Fibroblast of skin of left quadriceps (primary cell): ENCODE data around the gene ST3GAL6.
"Not testable (repeated sequence)": the region's sequence is repeated elsewhere in the genome, so short reads cannot be mapped to it uniquely, and the experiment has no call there.

Experiments used
- DNase-seq, 2 experiments: peaks; one replicate each; pipeline ENCODE4 v3.0.0-alpha.2; 2013; ENCODE audit warnings: low read depth in 2 of 2

ST3GAL6 gene

GRCh38 chr3:98801043-98801747 lies 38.1 kb downstream of the ST3GAL6 start:
- DNase-seq: no peak

GRCh38 chr3:98805571-98805970 lies 42.4 kb downstream of the ST3GAL6 start:
- DNase-seq: no peak

GRCh38 chr3:98806521-98806920 lies 43.4 kb downstream of the ST3GAL6 start:
- no peak for DNase-seq

- DNase-seq: no peak
Measured at GRCh38 chr3:98807011-98807410, 43.9 kb downstream of the ST3GAL6 start.

- DNase-seq: no peak
Measured at GRCh38 chr3:98807561-98807960, 44.4 kb downstream of the ST3GAL6 start.

- DNase-seq: no peak
Measured at GRCh38 chr3:98808071-98808470, 44.9 kb downstream of the ST3GAL6 start.

GRCh38 chr3:98809557-98809956 lies 46.4 kb downstream of the ST3GAL6 start:
- DNase-seq: no peak

- DNase-seq: no peak
Measured at GRCh38 chr3:98811048-98811447, 47.9 kb downstream of the ST3GAL6 start.

- DNase-seq: peak in 1 of 2 experiments; percentile 20
Measured at GRCh38 chr3:98812851-98813374, 49.8 kb downstream of the ST3GAL6 start.

- peak; percentile 37 to 47 for DNase-seq
Measured at GRCh38 chr3:98814817-98815420, 51.8 kb downstream of the ST3GAL6 start.

- peak; percentile 40 to 43 for DNase-seq
Measured at GRCh38 chr3:98817547-98818041, 54.5 kb downstream of the ST3GAL6 start.

GRCh38 chr3:98821063-98821462 lies 57.9 kb downstream of the ST3GAL6 start:
- DNase-seq: peak in 1 of 2 experiments; percentile 14

- no peak for DNase-seq
Measured at GRCh38 chr3:98823791-98824190, 60.7 kb downstream of the ST3GAL6 start.

GRCh38 chr3:98824256-98824655 lies 61.1 kb downstream of the ST3GAL6 start:
- no peak for DNase-seq

- DNase-seq: no peak
Measured at GRCh38 chr3:98826126-98826525, 63.0 kb downstream of the ST3GAL6 start.

- DNase-seq: no peak
Measured at GRCh38 chr3:98827221-98827920, 64.2 kb downstream of the ST3GAL6 start.

GRCh38 chr3:98829246-98829832 lies 66.2 kb downstream of the ST3GAL6 start:
- no peak for DNase-seq

- DNase-seq: not testable (repeated sequence)
Measured at GRCh38 chr3:98831060-98831459, 67.9 kb downstream of the ST3GAL6 start.

GRCh38 chr3:98839846-98840245 lies 76.7 kb downstream of the ST3GAL6 start:
- DNase-seq: no peak

GRCh38 chr3:98843266-98843959 lies 80.3 kb downstream of the ST3GAL6 start:
- no peak for DNase-seq
